Occipital lobe (tissue), 2 donors: ENCODE measurements around the gene TBC1D24. TPM values are rescaled to one million over a fixed set of nuclear protein-coding genes. Genes with fewer than 3 reads are reported as not detected.
A peak's percentile ranks its signal among the peaks of the same experiment; 100 is the strongest.
"Not testable (repeated sequence)": the region's sequence is repeated elsewhere in the genome, so short reads cannot be mapped to it uniquely, and the experiment has no call there.

Experiments
- DNase-seq: peaks from one replicate; lab custom pipeline; 2025; lab: John Stamatoyannopoulos, UW
- total RNA-seq: library from RNA; depleted of rRNA; stranded (reverse); fragments of >200 nt; gene quantifications from one replicate; pipeline ENCODE4 v1.2.3, GENCODE V29; 2014

The TBC1D24 gene
- 22.3 TPM for total RNA-seq

- DNase-seq, result peak; percentile 78
Measured at GRCh38 chr16:2474877-2475412, at the start of gene TBC1D24. TSS of gene TBC1D24 (plus strand) at chr16:2475127. CDS start at chr16:2496149, 21,022 bp downstream.

GRCh38 chr16:2425825-2426430, 49.0 kb upstream of the TBC1D24 start:
- DNase-seq, result no peak

GRCh38 chr16:2426941-2427361, 48.0 kb upstream of the TBC1D24 start:
- DNase-seq, result no peak

DNA sequence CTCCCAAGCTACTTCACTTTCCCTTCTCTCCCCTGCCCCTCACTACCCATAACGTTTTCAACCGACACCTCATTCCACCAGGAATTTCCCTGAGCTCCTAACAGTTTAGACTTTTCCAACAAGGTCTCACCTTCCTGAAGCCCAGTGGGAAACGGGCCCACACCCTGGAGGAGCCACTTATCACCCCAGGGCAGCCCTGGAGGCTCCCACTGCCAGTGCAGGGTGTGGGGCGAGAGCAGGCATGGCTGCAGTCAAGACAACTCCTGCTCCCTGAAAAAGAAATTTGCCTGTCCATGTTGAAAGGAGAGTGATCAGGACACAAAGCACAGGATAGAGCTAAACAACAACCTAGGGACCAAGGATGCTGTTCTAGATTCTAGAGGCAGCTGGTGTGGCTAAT, 47.4 kb upstream of the TBC1D24 start:
- DNase-seq, result no peak

DNA sequence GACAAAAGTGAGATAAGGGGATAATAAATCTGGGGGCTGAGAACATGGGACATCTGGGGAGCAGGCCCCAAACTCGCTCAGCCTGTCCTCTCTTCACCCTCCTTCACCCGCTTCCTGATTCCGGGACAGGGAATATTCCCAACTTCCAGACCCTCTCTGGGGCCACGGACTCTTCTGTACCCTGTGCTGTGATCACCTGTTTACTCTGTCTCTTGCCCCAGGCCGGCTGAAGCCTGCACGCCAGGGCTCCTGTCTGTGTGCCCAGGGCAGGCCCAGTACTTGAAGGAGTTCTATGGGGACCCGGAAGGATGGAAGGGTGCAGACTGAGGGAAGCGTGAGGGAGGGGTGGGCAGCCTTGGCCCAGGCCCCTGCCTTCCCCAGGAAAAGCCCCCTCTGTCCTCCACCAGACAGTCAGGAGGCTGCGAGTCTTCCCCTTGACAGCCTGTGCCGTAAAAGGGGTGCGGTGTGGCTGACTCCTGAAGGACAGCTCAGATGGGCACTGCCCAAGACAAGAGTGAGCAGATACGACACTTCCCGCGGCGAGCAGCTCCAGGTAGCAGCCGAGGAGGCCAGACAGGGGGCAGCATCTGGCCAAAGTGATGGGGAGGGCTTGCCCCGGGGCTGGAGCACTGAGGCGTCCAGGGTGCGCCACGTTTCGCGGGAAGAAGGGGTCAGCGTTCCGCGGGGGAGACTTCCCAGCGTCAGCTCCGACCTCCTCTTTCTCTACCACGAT, 46.7 kb upstream of the TBC1D24 start:
- peak; percentile 16 for DNase-seq

- no peak for DNase-seq
Measured at GRCh38 chr16:2428784-2429033, 46.2 kb upstream of the TBC1D24 start.

- peak; percentile 96 for DNase-seq
Measured at GRCh38 chr16:2429034-2429770, 45.7 kb upstream of the TBC1D24 start, which contains the start of gene CCNF. TSS of gene CCNF (plus strand) at chr16:2429447. CDS start at chr16:2429482, 35 bp downstream.

- no peak for DNase-seq
Measured at GRCh38 chr16:2429771-2430663, 44.9 kb upstream of the TBC1D24 start.

- DNase-seq, result no peak
Measured at GRCh38 chr16:2432286-2432685, 42.6 kb upstream of the TBC1D24 start.

- no peak for DNase-seq
Measured at GRCh38 chr16:2432801-2433505, 42.0 kb upstream of the TBC1D24 start.

GRCh38 chr16:2435236-2435635, 39.7 kb upstream of the TBC1D24 start:
- DNase-seq, result not testable (repeated sequence)

GRCh38 chr16:2436110-2436509, 38.8 kb upstream of the TBC1D24 start:
- no peak for DNase-seq

GRCh38 chr16:2437032-2437790, 37.7 kb upstream of the TBC1D24 start:
- no peak for DNase-seq

- no peak for DNase-seq
Measured at GRCh38 chr16:2438121-2438520, 36.8 kb upstream of the TBC1D24 start.

GRCh38 chr16:2439598-2439997, 35.3 kb upstream of the TBC1D24 start:
- DNase-seq, result no peak

DNA sequence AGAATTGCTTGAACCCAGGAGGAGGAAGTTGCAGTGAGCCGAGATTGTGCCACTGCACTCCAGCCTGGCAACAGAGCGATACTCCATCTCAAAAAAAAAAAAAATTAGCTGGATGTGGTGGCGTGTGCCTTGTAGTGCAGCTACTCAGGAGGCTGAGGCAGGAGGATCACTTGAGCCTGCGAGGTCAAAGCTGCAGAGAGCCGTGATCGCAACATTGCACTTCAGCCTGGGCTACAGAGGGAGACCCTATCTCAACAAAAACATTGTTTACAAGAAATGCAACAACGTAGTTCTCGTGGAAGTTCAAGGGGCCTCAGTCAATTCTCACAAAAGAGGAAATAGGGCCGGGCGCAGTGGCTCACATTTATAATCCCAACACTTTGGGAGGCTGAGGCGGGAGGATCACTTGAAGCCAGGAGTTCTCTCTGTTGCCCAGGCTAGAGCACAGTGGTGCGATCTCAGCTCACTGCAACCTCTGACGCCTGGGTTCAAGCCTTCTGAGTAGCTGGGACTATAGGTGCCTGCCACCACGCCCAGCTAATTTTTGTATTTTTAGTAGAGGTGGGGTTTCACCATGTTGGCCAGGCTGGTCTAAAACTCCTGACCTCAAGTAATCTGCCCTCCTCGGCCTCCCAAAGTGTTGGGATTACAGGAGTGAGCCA, 33.7 kb upstream of the TBC1D24 start:
- DNase-seq, result not testable (repeated sequence)

GRCh38 chr16:2443555-2443954, 31.4 kb upstream of the TBC1D24 start:
- no peak for DNase-seq

- no peak for DNase-seq
Measured at GRCh38 chr16:2447920-2448583, 26.9 kb upstream of the TBC1D24 start.

GRCh38 chr16:2449118-2449517, 25.8 kb upstream of the TBC1D24 start:
- DNase-seq, result no peak
